Endothelial cell of umbilical vein (primary cell): ENCODE measurements around the gene EIF1B.

Experiments used
- CTCF ChIP-seq, 2 donors: IDR thresholded peaks; 1 replicate in 1 of 2; 2 replicates in 1 of 2; pipeline ENCODE4 v1.5.1; 2011; ENCODE audit warnings: low read length in 2 of 2, mild to moderate bottlenecking in 2 of 2, moderate library complexity in 2 of 2, control low read depth in 1 of 2, inconsistent platforms in 1 of 2, low read depth in 1 of 2; ENCODE audit not compliant: insufficient read depth in 1 of 2; ENCODE audit errors: extremely low read depth in 1 of 2
- EZH2 ChIP-seq: IDR thresholded peaks from 2 replicates; pipeline ENCODE4 v1.6.1; 2012; ENCODE audit warnings: borderline replicate concordance, low read depth, mild to moderate bottlenecking, moderate library complexity, low read length, inconsistent platforms; ENCODE audit not compliant: severe bottlenecking
- JUN ChIP-seq: IDR thresholded peaks from 2 replicates; pipeline ENCODE4 v1.6.1; 2011; ENCODE audit warnings: borderline replicate concordance, low read depth; ENCODE audit not compliant: insufficient read length, insufficient read depth
- POLR2A ChIP-seq: IDR thresholded peaks from 2 replicates; pipeline ENCODE4 v1.6.1; 2012; ENCODE audit warnings: low read depth, mild to moderate bottlenecking, control low read depth, low read length
- POLR2AphosphoS5 ChIP-seq: IDR thresholded peaks from 2 replicates; pipeline ENCODE4 v1.6.1; 2012; ENCODE audit warnings: low read depth, mild to moderate bottlenecking, control low read depth, low read length, moderate library complexity; ENCODE audit not compliant: insufficient read depth

- TF ChIP-seq CTCF (IDR thresholded peaks at IDR 0.05; ENCODE audit: extremely low read depth in 1 of 2, insufficient read depth in 1 of 2, low read depth in 1 of 2, low read length in 2 of 2) (no peak), POLR2A (no peak), POLR2AphosphoS5 (no peak), EZH2 (no peak), JUN (peak; percentile 46)
These were observed 9.7 kb upstream of the EIF1B start for GRCh38 chr3:40299721-40300335.
